Gastroesophageal sphincter (tissue), 3 donors: Measurements from ENCODE around the gene CNKSR3.

ENCODE experiments used
- CTCF ChIP-seq, 4 experiments: fragments of 200-600 bp in 2 of 4; fragments of 450-650 bp in 2 of 4; sonication (generic) in 1 of 4; IDR thresholded peaks; one replicate each; pipeline ENCODE4 v1.5.1; 2017 to 2019; ENCODE audit warnings: antibody characterized with exemption in 4 of 4, mild to moderate bottlenecking in 2 of 4, moderate library complexity in 2 of 4
- POLR2A ChIP-seq, 2 donors: fragments of 450-650 bp; IDR thresholded peaks; one replicate each; pipeline ENCODE4 v1.6.1; 2017; ENCODE audit warnings: antibody characterized with exemption in 2 of 2, mild to moderate bottlenecking in 2 of 2, moderate library complexity in 1 of 2

DNA sequence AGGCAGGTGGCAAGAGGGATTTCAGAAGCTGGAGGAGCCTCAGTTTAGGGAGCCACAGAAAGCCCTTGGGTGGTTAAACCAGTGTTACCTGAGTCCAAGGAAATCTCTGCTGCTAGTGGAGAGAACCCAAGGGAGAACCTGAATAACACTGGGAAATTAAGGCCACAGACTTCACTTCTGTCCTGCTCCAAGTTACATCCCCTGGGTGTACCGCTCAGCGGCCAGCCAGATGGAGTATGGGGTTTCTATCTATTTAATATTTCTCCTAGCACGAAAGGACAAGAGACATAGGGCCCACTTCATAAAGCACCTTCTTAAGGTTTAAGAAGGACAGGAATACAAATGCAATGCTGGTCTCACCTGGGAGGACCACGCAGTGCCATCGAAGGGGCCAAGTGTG lies 5.8 kb upstream of the CNKSR3 start:
- no peak for TF ChIP-seq CTCF (IDR thresholded peaks at IDR 0.05)
- no peak for TF ChIP-seq POLR2A (IDR thresholded peaks at IDR 0.05)
